ENCODE results near the gene CPE. TPM values are rescaled to one million over a fixed set of nuclear protein-coding genes. Genes with fewer than 3 reads are reported as not detected.

The CPE gene
- total and polyA plus RNA-seq, 2 donors (not counting 3 experiments of a cell fraction or from before 2014, with no cell fraction given): 2.7 to 9.2 TPM

GRCh38 chr4:165462009-165462408, 83.2 kb downstream of the CPE start:
- no peak for TF ChIP-seq POLR2A (IDR thresholded peaks at IDR 0.05; ENCODE audit: low read depth, low read length)
- TF ChIP-seq FOS (IDR thresholded peaks at IDR 0.05; ENCODE audit: borderline replicate concordance, insufficient read depth, low read length): no peak
- no peak for TF ChIP-seq MYC (IDR thresholded peaks at IDR 0.05; ENCODE audit: low read depth, low read length)
- TF ChIP-seq, protein P1, sequence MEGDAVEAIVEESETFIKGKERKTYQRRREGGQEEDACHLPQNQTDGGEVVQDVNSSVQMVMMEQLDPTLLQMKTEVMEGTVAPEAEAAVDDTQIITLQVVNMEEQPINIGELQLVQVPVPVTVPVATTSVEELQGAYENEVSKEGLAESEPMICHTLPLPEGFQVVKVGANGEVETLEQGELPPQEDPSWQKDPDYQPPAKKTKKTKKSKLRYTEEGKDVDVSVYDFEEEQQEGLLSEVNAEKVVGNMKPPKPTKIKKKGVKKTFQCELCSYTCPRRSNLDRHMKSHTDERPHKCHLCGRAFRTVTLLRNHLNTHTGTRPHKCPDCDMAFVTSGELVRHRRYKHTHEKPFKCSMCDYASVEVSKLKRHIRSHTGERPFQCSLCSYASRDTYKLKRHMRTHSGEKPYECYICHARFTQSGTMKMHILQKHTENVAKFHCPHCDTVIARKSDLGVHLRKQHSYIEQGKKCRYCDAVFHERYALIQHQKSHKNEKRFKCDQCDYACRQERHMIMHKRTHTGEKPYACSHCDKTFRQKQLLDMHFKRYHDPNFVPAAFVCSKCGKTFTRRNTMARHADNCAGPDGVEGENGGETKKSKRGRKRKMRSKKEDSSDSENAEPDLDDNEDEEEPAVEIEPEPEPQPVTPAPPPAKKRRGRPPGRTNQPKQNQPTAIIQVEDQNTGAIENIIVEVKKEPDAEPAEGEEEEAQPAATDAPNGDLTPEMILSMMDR (IDR thresholded peaks at IDR 0.05; ENCODE audit: extremely low read depth in 1 of 2, insufficient read depth in 1 of 2, low read depth in 1 of 2, low read length in 2 of 2): no peak
- TF ChIP-seq JUN (IDR thresholded peaks at IDR 0.05; ENCODE audit: borderline replicate concordance, insufficient read depth, insufficient read length, low read depth): no peak
- no peak for TF ChIP-seq GATA2 (IDR thresholded peaks at IDR 0.05; ENCODE audit: insufficient read depth, insufficient read length, low read depth, low read length)
- TF ChIP-seq EZH2 (IDR thresholded peaks at IDR 0.05; ENCODE audit: borderline replicate concordance, low read depth, low read length, severe bottlenecking): no peak
- TF ChIP-seq, protein P2, sequence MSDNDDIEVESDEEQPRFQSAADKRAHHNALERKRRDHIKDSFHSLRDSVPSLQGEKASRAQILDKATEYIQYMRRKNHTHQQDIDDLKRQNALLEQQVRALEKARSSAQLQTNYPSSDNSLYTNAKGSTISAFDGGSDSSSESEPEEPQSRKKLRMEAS (IDR thresholded peaks at IDR 0.05; ENCODE audit: insufficient read depth, insufficient read length): no peak
- no peak for TF ChIP-seq POLR2AphosphoS5 (IDR thresholded peaks at IDR 0.05; ENCODE audit: insufficient read depth, low read depth, low read length)
- H3K36me3 ChIP-seq (ENCODE audit: control insufficient read depth in 2 of 2, extremely low read depth in 1 of 2, insufficient read depth in 2 of 2, low read length in 2 of 2): no peaks in the 10 kb centered on the region
- no peak overlapping the region for H2AFZ ChIP-seq (ENCODE audit: low read depth, low read length)
- H3K27me3 ChIP-seq (ENCODE audit: control insufficient read depth in 2 of 2, insufficient read depth in 2 of 2, low read length in 2 of 2): no peaks in the 10 kb centered on the region
- no peak overlapping the region for H3K27ac ChIP-seq (ENCODE audit: insufficient read depth, low read depth, low read length)
- intact Hi-C loops (cut with micrococcal nuclease): no loop called here
- FAIRE-seq (no peak), DNase-seq (ENCODE audit: low read depth, low spot score) (no peak)
- H3K9ac ChIP-seq (replicated peaks; ENCODE audit: extremely low read depth, insufficient read depth, low read length): no peak overlapping the region
- H4K20me1 ChIP-seq (replicated peaks; ENCODE audit: control insufficient read depth, extremely low read depth, insufficient read depth, low read length): no peaks in the 10 kb centered on the region
- no TSS peak for BruUV-seq (replicated peaks)
- no peak overlapping the region for H3K4me3 ChIP-seq (replicated peaks in 1 of 3; ENCODE audit: insufficient read depth in 1 of 3, low read depth in 1 of 3, low read length in 3 of 3)
- H3K4me1 ChIP-seq (ENCODE audit: control insufficient read depth, extremely low read depth, insufficient read depth, low read length): no peaks in the 10 kb centered on the region
- no peaks in the 10 kb centered on the region for H3K9me3 ChIP-seq (replicated peaks; ENCODE audit: control insufficient read depth, insufficient read depth, low read length)
- H3K79me2 ChIP-seq (ENCODE audit: control insufficient read depth, insufficient read depth, low read length): no peaks in the 10 kb centered on the region
- H3K4me2 ChIP-seq (ENCODE audit: insufficient read depth, low read length): no peak overlapping the region
- dilution Hi-C loops (cut with MboI; ENCODE audit: extremely low pct_ligation_motif_present, low sequenced_read_pairs): no loop called here
- POLR2A ChIA-PET: no interaction called here
- H3K9me1 ChIP-seq (replicated peaks; ENCODE audit: control insufficient read depth, extremely low read depth, insufficient read depth, low read length): no peaks in the 10 kb centered on the region
- CTCF ChIA-PET: interaction anchor here (2.9 to 3.1 kb wide), 2 partner anchors 107 to 331 kb away, joined by 19 to 37 read pairs; no protein-coding TSS in a partner anchor

Measured in endothelial cell of umbilical vein (primary cell).